Esophagus (tissue), 2 donors: ENCODE measurements around the gene ZBTB21. TPM values are rescaled to one million over a fixed set of nuclear protein-coding genes. Genes with fewer than 3 reads are reported as not detected.

ENCODE experiments used
- H3K27ac ChIP-seq, 2 donors: one replicate each; pipeline ENCODE4 v1.5.1; 2013; ENCODE audit warnings: low read depth in 2 of 2, mild to moderate bottlenecking in 2 of 2, inconsistent platforms in 1 of 2, low read length in 1 of 2, moderate library complexity in 1 of 2
- H3K27me3 ChIP-seq, 2 donors: one replicate each; pipeline ENCODE4 v1.6.1; 2013; ENCODE audit warnings: low read length in 2 of 2, control low read depth in 1 of 2, mild to moderate bottlenecking in 1 of 2; ENCODE audit not compliant: insufficient read depth in 2 of 2, control insufficient read depth in 1 of 2
- H3K36me3 ChIP-seq, 2 donors: one replicate each; pipeline ENCODE4 v1.6.1; 2013; ENCODE audit warnings: low read length in 1 of 2; ENCODE audit not compliant: control insufficient read depth in 2 of 2, insufficient read depth in 2 of 2
- H3K4me1 ChIP-seq, 2 donors: one replicate each; pipeline ENCODE4 v1.6.1; 2013; ENCODE audit warnings: low read length in 1 of 2; ENCODE audit not compliant: control insufficient read depth in 2 of 2, insufficient read depth in 2 of 2
- H3K4me3 ChIP-seq, 2 donors: one replicate each; pipeline ENCODE4 v1.5.1; 2013; ENCODE audit warnings: low read length in 2 of 2, mild to moderate bottlenecking in 2 of 2, low read depth in 1 of 2, moderate library complexity in 1 of 2
- H3K9me3 ChIP-seq, 2 donors: one replicate each; pipeline ENCODE4 v1.6.1; 2013; ENCODE audit warnings: mild to moderate bottlenecking in 2 of 2, low read depth in 1 of 2, low read length in 1 of 2, moderate library complexity in 1 of 2; ENCODE audit not compliant: control insufficient read depth in 2 of 2, insufficient read depth in 1 of 2
- WGBS, 2 donors: extraction: QIAGEN DNeasy Blood & Tissue Kit; methylation state at CpG; one replicate each; pipeline ENCODE4 v1.1.7; 2013; 5-methylcytosine and 5-hydroxymethylcytosine counted together
- polyA plus RNA-seq, 2 donors: library from polyadenylated mRNA; stranded (reverse); fragments of 200-250 nt; gene quantifications; one replicate each; pipeline ENCODE4 v1.2.3, GENCODE V29; 2013
- donor health status: healthy with polysubstance abuse.
- donor health status: Bipolar disorder and iron deficiency.

Gene ZBTB21
- polyA plus RNA-seq, 2 donors = 1.6 to 2.7 TPM

DNA sequence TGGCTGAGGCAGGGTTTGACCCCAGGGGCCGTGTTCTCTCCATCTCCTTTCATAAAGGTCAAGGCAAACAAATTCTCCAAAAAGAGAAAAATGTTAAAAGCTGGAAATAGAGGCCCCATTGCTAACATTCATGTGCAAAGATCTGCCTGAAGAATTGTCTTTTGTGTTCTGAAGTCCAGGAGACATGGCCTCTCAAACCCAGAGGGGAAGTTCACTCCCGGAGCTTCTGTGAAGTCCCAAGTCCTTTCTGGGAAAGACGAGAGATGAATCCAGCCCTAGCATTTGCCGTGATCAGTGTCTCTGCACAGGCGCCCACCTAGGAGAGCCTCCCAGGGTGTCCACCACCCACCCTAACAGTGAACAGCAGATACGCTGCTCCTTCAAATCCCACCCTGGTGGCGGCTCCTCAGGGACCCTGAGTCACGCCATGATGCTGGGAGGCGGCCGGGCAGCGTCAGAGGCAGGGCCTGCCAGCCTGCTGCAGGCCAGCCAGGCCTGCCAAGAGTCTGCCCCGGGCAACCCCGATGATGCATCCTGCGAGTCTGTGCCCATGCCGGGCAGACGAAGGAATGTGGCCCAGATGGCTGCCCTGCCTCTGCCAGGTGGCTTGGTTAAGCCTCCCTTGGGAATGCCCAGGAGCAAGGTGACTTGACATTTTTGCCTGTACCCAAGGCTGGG is 51.1 kb downstream of the ZBTB21 start:
- Histone ChIP-seq H3K9me3 (no peaks in the 10 kb centered on the region), H3K27me3 (no peaks in the 10 kb centered on the region), H3K36me3 (no peaks in the 10 kb centered on the region), H3K4me3 (no peak overlapping the region), H3K27ac (no peak overlapping the region), H3K4me1 (peaks cover 4 to 23% of the 10 kb centered on the region in 2 donors)
- 54 to 70% methylated on average over 16 of the region's 16 CpGs for WGBS, 2 donors

DNA sequence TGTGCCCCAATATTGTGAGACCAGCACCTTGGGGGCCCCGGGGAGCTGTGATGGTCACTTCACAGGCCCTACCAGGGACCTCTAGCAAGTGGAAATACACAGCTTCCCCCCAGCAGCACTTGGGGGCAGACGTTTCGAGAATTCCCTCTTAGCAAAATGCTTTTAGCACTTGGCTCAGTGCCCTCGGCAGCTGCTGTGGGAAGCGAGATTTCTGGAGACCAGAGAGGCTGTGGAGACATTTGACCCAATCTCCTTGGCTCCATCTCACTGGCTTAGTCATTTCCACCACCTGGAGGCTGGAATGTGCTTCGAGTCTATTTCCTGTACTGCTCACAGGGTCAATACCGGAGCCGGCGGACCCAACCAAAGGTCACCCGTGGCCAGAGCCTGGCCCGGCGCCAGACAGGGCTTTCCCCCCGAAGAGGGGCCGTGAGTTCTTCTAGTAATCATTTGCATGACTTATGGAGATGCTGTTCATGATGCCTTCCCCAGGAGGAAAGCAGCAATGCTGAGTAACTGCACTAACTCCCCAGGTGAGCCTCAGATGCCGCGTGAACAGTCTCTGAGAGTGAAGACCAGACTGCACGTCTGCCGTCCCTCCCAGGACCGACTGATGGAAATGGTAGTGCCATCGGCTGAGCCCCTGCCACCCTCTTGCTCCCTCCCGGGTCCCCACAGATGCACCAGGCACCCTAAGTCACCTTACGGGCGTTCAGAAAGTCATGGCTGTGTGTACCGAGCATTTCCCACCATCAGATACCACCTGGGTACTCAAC is 52.0 kb downstream of the ZBTB21 start:
- Histone ChIP-seq H3K27ac (peak overlapping the region; percentile 38 to 61), H3K27me3 (no peaks in the 10 kb centered on the region), H3K36me3 (no peaks in the 10 kb centered on the region), H3K9me3 (no peaks in the 10 kb centered on the region), H3K4me1 (peaks cover 5 to 23% of the 10 kb centered on the region in 2 donors), H3K4me3 (no peak overlapping the region)
- WGBS, 2 donors = 49% methylated on average over 24 of the region's 24 CpGs

DNA sequence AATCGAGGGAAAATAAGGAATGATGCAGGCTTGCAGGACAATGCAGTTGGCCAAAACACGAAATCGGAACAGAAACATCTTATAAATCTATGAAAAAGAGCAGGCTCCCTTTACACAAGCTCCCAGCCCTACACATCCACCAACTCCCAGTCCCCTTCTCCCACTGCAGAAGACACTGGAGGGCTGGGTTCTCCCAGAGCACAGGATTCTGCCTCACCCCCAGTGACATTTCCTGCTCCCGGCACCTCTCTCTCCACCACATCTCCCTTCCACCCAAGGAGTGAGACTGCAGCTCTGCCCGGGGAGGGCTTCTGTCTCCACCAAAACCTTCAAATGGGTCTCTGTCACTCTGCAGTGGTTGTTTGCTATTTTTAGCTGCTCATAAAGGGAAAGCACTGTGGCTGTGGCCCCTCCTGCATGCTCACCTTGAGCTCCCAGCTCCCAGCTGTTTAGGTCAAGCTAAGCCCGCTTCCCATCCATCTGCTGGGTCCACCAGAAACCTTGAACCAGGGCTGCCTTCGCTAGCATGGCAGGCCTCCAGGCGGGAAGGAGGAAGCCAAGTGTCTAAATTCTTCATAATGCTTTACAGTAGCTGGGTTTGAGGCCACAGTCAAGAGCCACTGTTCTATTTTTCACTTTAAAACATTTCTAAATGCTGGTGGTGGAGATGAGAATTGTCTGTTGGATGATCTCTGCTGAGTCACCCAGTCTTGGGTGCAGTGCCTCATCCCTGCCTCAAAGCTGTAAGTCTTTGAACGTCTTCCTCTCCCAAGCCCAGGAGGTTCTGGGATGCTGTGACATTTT is 53.0 kb downstream of the ZBTB21 start:
- Histone ChIP-seq H3K9me3 (no peaks in the 10 kb centered on the region), H3K36me3 (no peaks in the 10 kb centered on the region), H3K4me3 (no peak overlapping the region), H3K27me3 (no peaks in the 10 kb centered on the region), H3K4me1 (peaks cover 11 to 26% of the 10 kb centered on the region in 2 donors), H3K27ac (peak overlapping the region; percentile 33 to 76)
- WGBS, 2 donors = 69 to 75% methylated on average over 9 of the region's 9 CpGs

DNA sequence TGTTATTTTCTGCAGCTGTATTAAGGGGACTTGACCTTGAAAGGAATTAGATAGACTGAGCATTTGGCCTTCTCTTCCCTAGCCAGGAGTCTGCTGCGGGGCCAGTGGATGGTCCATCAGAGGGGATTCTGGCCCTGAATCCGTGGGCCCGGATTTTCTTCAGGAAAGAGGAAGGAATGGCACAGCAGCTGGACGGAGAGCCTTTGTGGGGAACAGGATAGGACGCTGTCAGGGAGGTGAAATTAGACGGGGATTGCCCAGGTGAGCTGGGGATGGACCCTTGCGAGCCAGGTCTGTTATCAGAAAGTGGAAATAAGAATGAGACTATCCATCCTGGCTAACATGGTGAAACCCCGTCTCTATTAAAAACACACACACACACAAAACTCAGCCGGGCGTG is 54.6 kb downstream of the ZBTB21 start:
- no peaks in the 10 kb centered on the region for H3K36me3 ChIP-seq
- no peaks in the 10 kb centered on the region for H3K9me3 ChIP-seq
- peaks cover 13 to 33% of the 10 kb centered on the region in 2 donors for H3K4me1 ChIP-seq
- H3K4me3 ChIP-seq = no peak overlapping the region
- H3K27me3 ChIP-seq = no peaks in the 10 kb centered on the region
- 85 to 92% methylated on average over 10 of the region's 10 CpGs for WGBS, 2 donors
- H3K27ac ChIP-seq = no peak overlapping the region

DNA sequence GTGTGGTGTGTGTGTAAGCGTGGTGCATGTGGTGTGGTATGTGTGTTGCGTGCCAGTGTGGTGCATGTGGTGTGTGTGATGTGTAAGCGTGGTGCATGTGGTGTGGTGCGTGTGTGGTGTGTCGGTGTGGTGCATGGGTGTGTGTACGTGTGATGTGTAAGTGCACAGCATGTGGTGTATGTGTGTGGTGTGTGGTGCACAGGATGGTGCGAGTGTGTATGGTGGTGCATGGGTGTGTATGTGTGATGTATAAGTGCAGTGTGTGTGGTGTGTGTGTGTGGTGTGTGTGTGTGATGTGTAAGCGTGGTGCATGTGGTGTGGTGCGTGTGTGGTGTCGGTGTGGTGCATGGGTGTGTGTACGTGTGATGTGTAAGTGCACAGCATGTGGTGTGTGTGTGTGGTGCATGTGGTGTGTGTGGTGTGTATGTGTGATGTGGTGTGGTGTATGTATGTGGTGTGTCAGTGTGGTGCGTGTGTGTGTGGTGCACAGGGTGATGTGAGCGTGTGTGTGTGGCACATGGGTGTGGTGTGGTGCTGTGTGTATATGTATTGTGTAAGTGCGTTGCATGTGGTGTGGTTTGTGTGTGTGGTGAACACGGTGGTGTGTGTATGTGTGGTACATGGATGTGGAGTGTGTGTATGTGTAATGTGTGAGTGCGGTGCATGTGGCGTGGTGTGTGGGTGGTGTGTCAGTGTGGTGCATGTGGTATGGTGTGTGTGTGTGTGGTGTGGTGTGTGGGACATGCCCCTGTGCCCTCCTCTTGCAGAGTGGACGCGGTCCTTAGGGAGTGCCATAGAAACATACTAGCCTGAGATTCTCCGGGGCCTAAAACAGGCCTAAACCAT is 55.3 kb downstream of the ZBTB21 start:
- Histone ChIP-seq H3K27ac (peak overlapping the region in 1 of 2 donors; percentile 22), H3K36me3 (peaks cover 0 to 2% of the 10 kb centered on the region in 2 donors), H3K27me3 (no peaks in the 10 kb centered on the region), H3K9me3 (no peaks in the 10 kb centered on the region), H3K4me3 (no peak overlapping the region), H3K4me1 (peaks cover 13 to 33% of the 10 kb centered on the region in 2 donors)
- 94 to 95% methylated on average over 20 of the region's 20 CpGs for WGBS, 2 donors

DNA sequence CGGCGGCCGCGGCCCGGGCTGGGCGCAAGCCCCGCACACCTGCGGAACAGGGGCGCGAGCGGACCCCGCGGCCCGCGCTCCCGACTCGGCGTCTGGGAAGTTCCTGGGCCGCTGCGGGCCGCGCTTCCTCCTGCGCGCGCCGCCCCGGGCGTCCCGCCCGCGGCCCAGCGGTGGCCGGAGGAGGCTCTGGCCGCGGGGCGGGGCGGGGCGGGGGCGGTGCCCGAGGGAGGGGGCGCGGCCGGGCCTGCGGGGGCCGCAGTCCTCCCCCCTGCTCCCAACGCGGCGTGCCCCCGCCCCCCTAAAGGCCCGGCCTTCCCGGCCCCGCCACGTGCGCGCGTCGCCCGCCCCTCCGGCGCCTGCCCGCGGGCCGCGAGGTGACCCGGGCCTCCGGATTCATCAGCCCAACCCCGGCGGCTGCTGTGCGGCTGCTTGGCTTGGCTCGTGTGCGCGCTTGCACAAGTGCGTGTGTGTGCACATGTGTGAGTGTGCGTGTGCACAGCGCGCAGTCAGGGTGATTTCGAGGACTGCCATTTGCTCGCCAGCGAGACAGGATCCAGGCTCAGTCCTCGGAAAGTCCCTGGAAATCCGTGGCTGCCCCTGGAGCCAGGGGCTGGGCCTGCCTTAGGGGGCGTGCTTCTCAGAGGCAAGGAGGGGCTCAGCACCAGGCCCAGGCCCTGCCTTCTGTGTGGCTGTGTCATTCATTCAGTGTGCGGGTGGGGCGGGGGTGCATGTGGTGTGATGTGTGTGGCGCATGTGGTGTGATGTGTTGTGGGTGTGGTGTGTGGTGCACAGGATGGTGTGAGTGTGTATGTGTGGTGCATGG is 56.1 kb downstream of the ZBTB21 start, which contains the start of gene C2CD2:
TSS of gene C2CD2 (minus strand) at position 188 of the 823 bp plus-strand sequence. CDS start 370 bp downstream, outside the sequence.
- no peaks in the 10 kb centered on the region for H3K9me3 ChIP-seq
- peak within 1 kb of the TSS; percentile 69 to 72 for H3K4me3 ChIP-seq
- no peaks in the 10 kb centered on the region for H3K27me3 ChIP-seq
- peaks cover 0 to 2% of the 10 kb centered on the region in 2 donors for H3K36me3 ChIP-seq
- WGBS, 2 donors = 4 to 9% methylated on average over 51 to 85 of the region's 85 CpGs
- peaks cover 11 to 33% of the 10 kb centered on the region in 2 donors for H3K4me1 ChIP-seq
- H3K27ac ChIP-seq = peak within 1 kb of the TSS; percentile 45 to 74

DNA sequence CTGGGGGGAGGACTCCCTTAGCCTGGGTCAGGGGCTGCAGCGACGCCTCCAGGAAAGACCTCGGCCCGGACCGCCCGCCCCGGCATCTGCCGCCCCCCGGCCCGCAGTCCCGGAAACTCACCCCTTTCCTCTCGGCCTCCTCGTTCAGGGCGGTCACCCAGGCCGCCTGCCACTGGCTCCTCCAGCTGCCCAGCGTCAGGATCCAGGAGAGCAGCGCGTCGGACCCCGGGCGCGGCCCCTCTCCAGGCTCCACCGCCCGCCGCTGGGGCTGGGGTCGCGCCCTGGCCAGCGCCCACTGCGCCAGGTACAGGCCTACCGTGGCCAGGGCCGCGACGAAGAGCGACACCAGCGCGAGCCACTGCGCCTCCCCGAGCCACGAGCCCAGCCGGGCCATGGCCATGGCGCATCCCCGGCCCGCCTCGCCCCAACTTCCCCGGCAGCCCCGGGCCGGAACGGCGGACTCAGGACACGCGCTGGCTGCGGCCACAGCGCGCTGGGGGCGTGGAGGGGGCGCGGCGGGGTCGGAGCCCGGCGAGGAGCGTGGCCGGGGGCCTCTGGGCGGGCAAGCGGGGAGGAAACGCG is 56.8 kb downstream of the ZBTB21 start:
- Histone ChIP-seq H3K36me3 (peaks cover 0 to 2% of the 10 kb centered on the region in 2 donors), H3K9me3 (no peaks in the 10 kb centered on the region), H3K4me1 (peaks cover 12 to 33% of the 10 kb centered on the region in 2 donors), H3K27me3 (no peaks in the 10 kb centered on the region), H3K4me3 (peak overlapping the region; percentile 69 to 72), H3K27ac (peak overlapping the region; percentile 45 to 74)
- WGBS, 2 donors = 1 to 2% methylated on average over 61 to 67 of the region's 67 CpGs

DNA sequence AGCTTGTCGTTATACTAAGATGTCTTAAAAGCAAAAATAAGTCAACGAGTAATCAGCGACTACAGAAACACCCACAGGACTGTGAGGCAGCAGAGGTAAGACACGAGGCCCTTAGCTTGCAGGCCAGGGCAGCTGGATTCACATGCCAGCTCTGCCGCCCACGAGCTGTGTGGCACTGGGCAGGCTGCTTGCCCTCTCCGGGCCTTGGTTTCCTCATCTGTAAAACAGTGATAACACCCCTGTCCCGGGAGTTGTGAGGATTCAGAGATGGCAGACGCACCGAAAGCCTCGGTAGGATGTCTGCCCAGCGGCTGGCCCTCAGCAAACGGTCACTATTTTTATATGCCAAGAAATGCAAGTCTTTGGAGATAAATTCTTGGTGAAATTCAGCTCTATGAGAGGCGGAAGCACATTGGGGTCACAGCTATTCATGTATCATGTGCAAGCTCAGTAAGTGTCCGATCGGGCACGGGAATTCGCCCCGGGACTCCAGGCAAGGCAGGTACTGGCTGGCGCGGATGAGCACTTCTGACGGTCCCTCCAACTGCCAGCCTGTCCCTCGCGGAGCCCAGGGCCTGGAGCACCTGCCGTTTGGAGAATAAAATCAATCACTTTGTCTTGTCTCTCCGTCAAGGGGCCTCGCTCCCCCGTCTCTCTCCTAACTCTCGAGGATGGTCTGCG is 57.5 kb downstream of the ZBTB21 start:
- no peaks in the 10 kb centered on the region for H3K9me3 ChIP-seq
- peak overlapping the region; percentile 69 to 72 for H3K4me3 ChIP-seq
- no peaks in the 10 kb centered on the region for H3K27me3 ChIP-seq
- peak overlapping the region in 1 of 2 donors; percentile 74 for H3K27ac ChIP-seq
- peaks cover 14 to 31% of the 10 kb centered on the region in 2 donors for H3K4me1 ChIP-seq
- H3K36me3 ChIP-seq = peaks cover 0 to 2% of the 10 kb centered on the region in 2 donors
- 29 to 37% methylated on average over 30 of the region's 30 CpGs for WGBS, 2 donors
